LNCaP clone FGC (cell line): ENCODE data around the gene CMIP.

Experiments used
- DNase-seq: peaks from one replicate; pipeline ENCODE4 v3.0.0-alpha.2; 2011; ENCODE audit warnings: low read depth
- H3K4me3 ChIP-seq: 2 replicates; pipeline ENCODE4 v1.5.1; 2011; ENCODE audit warnings: mild to moderate bottlenecking, low read depth, low read length, control low read depth
- CTCF ChIP-seq: IDR thresholded peaks from 2 replicates; pipeline ENCODE4 v1.5.1; 2012; ENCODE audit warnings: mild to moderate bottlenecking; ENCODE audit not compliant: control insufficient read depth, insufficient read depth; ENCODE audit errors: extremely low read depth

The CMIP gene

DNA sequence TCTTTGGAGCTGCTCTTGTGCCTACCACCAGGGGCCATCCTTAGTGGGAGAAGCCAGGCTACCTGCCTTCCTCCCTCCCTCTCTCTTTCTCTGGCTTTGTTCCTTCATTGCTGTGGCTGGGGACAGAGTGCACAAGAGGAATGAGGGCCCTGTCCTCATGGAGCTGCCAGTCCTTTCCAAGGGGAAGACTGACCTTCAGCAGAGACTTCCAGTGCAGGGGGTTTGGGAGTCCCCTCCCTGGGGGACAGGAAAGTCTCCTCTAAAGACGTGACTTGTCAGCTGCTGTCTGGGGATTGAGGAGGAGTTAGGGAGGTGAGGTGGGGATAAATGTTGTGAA, 108.1 kb downstream of the CMIP start:
- H3K4me3 ChIP-seq, result no peak overlapping the region
- TF ChIP-seq CTCF, result no peak
- no peak for DNase-seq

DNA sequence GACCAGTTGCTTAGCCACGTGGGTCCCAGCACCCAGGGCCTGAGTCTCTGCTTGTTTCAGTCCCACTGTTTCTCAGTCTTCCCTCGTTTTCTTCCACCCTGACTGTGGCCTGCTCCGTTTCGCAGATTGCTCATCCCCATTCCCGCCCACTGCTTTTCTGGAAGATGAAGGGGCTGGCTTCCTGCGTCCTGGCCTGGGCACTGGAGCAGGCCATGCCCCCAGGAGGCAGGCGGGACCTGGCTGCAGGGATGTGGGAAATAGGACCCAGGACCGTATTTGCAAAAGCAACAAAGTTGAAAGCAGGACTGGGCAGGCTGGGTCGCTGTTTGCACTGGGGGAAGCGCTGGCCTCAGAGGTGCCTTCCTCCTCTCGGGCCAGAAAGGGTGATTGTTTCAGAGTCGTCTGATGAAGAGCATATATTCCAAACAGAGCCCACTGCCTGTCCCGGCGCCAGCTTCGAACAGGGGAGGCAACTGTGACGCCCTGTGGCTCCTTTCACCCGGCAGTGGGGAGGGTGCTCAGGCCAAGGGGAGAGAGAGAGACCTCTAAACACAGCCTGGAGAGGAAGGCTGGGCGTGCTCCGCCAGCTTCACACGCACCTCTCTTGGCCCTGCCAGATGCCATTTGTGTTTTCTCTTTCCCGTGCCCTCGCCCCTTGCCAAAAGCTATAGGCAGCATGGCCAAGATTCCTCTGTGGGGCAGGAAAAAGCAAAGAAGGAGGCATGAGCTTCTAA, 108.6 kb downstream of the CMIP start:
- no peak overlapping the region for H3K4me3 ChIP-seq
- TF ChIP-seq CTCF, result no peak
- no peak for DNase-seq

DNA sequence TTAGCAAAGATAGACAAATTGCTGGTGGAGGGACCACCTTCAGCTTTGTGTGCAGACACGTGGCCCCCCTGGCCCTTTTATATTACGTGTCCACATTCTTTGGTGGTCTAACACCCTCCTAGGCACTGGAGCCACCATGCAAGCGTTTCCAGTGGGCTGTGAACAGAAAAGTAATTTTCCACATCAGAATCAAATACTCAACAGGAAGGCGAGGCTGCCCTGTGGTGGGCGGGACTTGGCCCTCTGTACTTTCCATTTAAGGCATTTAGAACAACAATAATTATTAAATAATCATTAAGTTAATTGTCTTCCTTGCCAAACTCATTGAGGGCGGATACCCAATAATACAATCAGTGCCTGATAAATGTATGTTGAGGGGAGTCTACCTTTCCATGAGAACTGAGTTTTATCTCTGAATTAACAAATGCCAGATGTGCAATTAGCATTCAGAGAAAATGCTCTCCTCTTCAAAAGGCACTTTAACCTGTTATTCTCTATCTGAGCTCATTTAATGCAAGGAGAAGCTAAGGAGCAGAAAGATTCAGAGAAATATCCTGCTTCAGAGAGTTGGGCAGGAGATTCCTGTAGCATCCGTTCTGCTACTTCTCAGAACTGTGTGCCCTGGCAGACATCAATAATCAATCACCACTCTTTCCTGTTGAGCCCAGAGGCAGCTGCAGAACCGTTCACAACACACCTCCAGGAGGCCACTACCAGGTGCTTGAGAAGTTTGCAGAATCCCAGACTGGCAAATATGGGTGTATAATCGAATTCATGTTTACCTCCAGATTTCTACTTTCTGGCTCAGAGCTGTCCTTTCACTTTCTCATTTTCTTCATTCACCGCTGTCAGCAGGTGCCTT, 109.4 kb downstream of the CMIP start:
- no peak for TF ChIP-seq CTCF
- no peak for DNase-seq
- no peak overlapping the region for H3K4me3 ChIP-seq

DNA sequence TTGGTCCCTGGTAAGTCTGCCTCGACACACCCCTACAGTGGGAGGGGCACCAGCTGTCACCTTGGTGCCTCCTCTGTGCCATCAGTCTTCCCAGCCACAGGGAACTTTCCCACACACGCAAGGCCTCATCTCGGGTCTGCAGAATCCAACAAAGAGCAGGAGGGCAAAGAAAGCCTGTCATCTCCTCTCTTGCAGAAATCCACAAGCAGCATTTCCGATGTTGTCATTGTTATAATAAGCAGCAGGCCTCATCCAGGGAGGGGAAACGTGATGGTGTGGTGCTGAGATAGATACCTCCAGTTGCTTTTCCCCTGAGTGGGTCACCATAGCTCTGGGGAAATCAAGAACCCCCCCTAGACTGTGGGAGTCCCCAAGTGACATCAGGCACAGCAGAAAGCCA, 110.4 kb downstream of the CMIP start:
- TF ChIP-seq CTCF, result no peak
- DNase-seq, result no peak
- no peak overlapping the region for H3K4me3 ChIP-seq

- TF ChIP-seq CTCF, result no peak
- H3K4me3 ChIP-seq, result no peak overlapping the region
- DNase-seq, result no peak
Measured at GRCh38 chr16:81555660-81556059, 111.1 kb downstream of the CMIP start.

- no peak for DNase-seq
- TF ChIP-seq CTCF, result no peak
- no peak overlapping the region for H3K4me3 ChIP-seq
Measured at GRCh38 chr16:81556715-81557284, 112.2 kb downstream of the CMIP start.
